ENCODE results near the gene NPTXR.

DNA sequence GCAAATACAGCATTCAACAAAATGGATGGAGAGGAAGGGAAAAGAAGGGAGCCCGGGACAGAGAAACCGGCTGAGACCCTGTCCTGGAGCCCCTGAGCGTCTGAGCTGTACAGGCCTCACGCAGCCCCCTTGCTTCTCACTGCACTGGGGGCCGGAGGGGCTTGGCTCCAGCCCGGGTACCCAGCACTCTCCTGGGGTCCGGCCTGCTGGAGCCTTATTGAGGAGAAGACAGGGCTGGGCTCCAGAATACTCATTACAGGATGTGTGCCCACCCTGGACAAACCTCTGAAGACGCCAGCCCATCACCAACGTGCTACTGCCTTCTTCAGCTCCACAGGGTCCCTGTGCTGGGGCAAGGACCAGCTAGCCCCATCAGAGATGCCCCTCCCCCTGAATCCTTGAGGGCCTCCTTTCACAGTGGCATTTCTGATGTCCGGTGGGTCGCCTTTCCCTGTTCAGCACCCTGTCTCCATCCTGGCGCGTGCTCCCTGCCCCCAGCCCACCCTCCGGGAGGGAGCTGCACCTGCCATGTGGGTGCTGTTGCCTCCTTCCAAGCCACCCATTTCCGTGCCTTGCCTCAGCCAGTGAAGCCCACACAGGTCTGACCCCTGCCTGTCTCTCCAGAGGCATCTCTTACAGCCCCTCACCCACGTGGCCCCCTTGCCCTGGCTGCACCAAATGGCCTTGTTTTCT lies 73.4 kb downstream of the NPTXR start:
- no peak for TF ChIP-seq POLR2A (IDR thresholded peaks at IDR 0.05)
- TF ChIP-seq, protein P1, sequence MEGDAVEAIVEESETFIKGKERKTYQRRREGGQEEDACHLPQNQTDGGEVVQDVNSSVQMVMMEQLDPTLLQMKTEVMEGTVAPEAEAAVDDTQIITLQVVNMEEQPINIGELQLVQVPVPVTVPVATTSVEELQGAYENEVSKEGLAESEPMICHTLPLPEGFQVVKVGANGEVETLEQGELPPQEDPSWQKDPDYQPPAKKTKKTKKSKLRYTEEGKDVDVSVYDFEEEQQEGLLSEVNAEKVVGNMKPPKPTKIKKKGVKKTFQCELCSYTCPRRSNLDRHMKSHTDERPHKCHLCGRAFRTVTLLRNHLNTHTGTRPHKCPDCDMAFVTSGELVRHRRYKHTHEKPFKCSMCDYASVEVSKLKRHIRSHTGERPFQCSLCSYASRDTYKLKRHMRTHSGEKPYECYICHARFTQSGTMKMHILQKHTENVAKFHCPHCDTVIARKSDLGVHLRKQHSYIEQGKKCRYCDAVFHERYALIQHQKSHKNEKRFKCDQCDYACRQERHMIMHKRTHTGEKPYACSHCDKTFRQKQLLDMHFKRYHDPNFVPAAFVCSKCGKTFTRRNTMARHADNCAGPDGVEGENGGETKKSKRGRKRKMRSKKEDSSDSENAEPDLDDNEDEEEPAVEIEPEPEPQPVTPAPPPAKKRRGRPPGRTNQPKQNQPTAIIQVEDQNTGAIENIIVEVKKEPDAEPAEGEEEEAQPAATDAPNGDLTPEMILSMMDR (IDR thresholded peaks at IDR 0.05 in 8 of 11, conservative IDR thresholded peaks at IDR 0.05 in 3 of 11), result no peak

Measured in spleen (tissue), 7 donors.